HepG2 (cell line): ENCODE data around the gene ANKRD40. TPM values are rescaled to one million over a fixed set of nuclear protein-coding genes. Genes with fewer than 3 reads are reported as not detected.

Source experiments
- CEBPG ChIP-seq: IDR thresholded peaks from 2 replicates; pipeline ENCODE4 v1.6.1; 2016
- ELF4 ChIP-seq: sonication (generic); formaldehyde crosslinking; IDR thresholded peaks from 2 replicates; pipeline ENCODE4 v1.5.0; 2020; ENCODE audit warnings: missing genetic modification reagents, mild to moderate bottlenecking, moderate library complexity, borderline replicate concordance
- HMG20B ChIP-seq: conservative IDR thresholded peaks from 2 replicates; pipeline ENCODE4 v1.6.1; 2016; ENCODE audit warnings: missing genetic modification reagents, missing compliant biosample characterization
- MEIS1 ChIP-seq: sonication (generic); formaldehyde crosslinking; IDR thresholded peaks from 2 replicates; pipeline ENCODE4 v1.9.0; 2021; ENCODE audit warnings: mild to moderate bottlenecking, missing genetic modification reagents, moderate library complexity, borderline replicate concordance
- MXI1 ChIP-seq: IDR thresholded peaks from 3 replicates; pipeline ENCODE4 v1.6.1; 2012; ENCODE audit warnings: low read depth, low read length, inconsistent platforms, borderline replicate concordance
- PHB2 ChIP-seq: fragments of 450-650 bp; IDR thresholded peaks from 2 replicates; pipeline ENCODE4 v1.6.1; 2018; ENCODE audit not compliant: partially characterized antibody
- POLR2G ChIP-seq: fragments of 200-400 bp; formaldehyde crosslinking; IDR thresholded peaks from 2 replicates; pipeline ENCODE4 v1.6.1; 2018; ENCODE audit warnings: mild to moderate bottlenecking, low read depth, low read length, moderate library complexity
- REPIN1 ChIP-seq: sonication (generic); formaldehyde crosslinking; IDR thresholded peaks from 2 replicates; pipeline ENCODE4 v1.8.0; 2022; ENCODE audit warnings: missing genetic modification reagents, low read depth, mild to moderate bottlenecking, borderline replicate concordance
- SMARCC2 ChIP-seq: fragments of 450-650 bp; IDR thresholded peaks from 2 replicates; pipeline ENCODE4 v1.6.1; 2017; ENCODE audit warnings: antibody characterized with exemption, mild to moderate bottlenecking
- TBX2 ChIP-seq: sonication (generic); formaldehyde crosslinking; IDR thresholded peaks from 2 replicates; pipeline ENCODE4 v1.5.0; 2020; ENCODE audit warnings: missing genetic modification reagents, mild to moderate bottlenecking, borderline replicate concordance
- ZEB1 ChIP-seq: IDR thresholded peaks from 2 replicates; pipeline ENCODE4 v1.6.1; 2012; ENCODE audit warnings: mild to moderate bottlenecking, low read depth, inconsistent platforms; ENCODE audit not compliant: insufficient replicate concordance
- ZKSCAN8 ChIP-seq: IDR thresholded peaks from 2 replicates; pipeline ENCODE4 v1.6.1; 2016; ENCODE audit warnings: borderline replicate concordance, missing genetic modification reagents, missing compliant biosample characterization
- ZNF674 ChIP-seq: sonication (generic); formaldehyde crosslinking; IDR thresholded peaks from 2 replicates; pipeline ENCODE4 v1.5.0; 2020; ENCODE audit warnings: low read depth, mild to moderate bottlenecking, missing genetic modification reagents
- polyA plus RNA-seq, 8 experiments: library from polyadenylated mRNA; depleted of rRNA in 3 of 8; stranded (reverse) in 7 of 8; unstranded in 1 of 8; fragments of >200 nt; fragmentation: Illumina TruSeq in 4 of 8; extraction: Trizol in 4 of 8; gene quantifications; 2 replicates each; pipeline versions ENCODE4 v1.2.1 to v1.2.3, GENCODE V29; 2011 to 2016; ENCODE audit warnings: low read depth in 4 of 8, missing spikeins in 1 of 8, mixed read lengths in 1 of 8; ENCODE audit not compliant: insufficient read depth in 1 of 8
- total RNA-seq, 5 experiments: library from RNA; depleted of rRNA; stranded (reverse); fragments of >200 nt; fragmentation: Illumina TruSeq; extraction: Trizol; gene quantifications; 2 replicates each; pipeline ENCODE4 v1.2.3, GENCODE V29; 2016; ENCODE audit warnings: low read depth in 1 of 5
- TF ChIP-seq, protein P1 (sequence below): sonication (generic); formaldehyde crosslinking; IDR thresholded peaks from 2 replicates; pipeline ENCODE4 v1.5.0; 2020; ENCODE audit warnings: missing genetic modification reagents
- TF ChIP-seq, protein P2 (sequence below): sonication (generic); formaldehyde crosslinking; IDR thresholded peaks from 2 replicates; pipeline ENCODE4 v1.4.0; 2020; ENCODE audit warnings: missing genetic modification reagents
- TF ChIP-seq, protein P3 (sequence below): sonication (generic); formaldehyde crosslinking; conservative IDR thresholded peaks from 2 replicates; pipeline ENCODE4 v1.4.0; 2020; ENCODE audit warnings: missing genetic modification reagents

Gene ANKRD40
- total and polyA plus RNA-seq, 2 of the 13 experiments (the other 11 are each of a cell fraction or from before 2014, with no cell fraction given), result 35.0 to 46.4 TPM

DNA sequence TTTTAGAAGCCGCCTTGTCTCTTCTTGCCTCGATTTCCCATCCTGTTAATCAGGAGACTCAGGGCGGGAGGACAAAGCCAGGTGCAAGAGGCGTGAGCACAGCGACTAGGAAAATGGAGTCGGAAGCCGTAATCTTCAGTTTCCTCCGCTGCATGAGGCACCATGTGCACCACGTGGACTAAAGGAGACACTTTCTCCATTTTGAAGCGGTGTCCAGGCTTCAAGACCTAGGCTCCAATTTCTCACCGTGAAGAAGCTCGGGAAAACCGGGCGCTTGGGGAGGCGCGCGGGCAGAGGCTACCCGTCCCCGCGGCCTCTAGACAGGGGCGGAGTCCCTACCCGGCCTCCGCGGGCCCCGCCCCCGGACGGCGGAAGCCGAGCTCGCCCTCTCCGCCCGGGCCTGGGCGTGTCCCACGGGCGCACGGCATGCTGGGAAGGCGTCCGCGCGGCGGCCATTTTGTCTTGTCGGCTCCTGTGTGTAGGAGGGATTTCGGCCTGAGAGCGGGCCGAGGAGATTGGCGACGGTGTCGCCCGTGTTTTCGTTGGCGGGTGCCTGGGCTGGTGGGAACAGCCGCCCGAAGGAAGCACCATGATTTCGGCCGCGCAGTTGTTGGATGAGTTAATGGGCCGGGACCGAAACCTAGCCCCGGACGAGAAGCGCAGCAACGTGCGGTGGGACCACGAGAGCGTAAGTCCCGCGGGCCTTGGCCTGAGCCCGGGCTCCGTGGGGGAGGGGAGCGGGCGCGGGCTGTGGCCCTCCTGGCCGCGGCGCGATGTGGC lies 11.6 kb upstream of the ANKRD40 start, which contains the start of gene LUC7L3 (continued):
- TF ChIP-seq, protein P1, sequence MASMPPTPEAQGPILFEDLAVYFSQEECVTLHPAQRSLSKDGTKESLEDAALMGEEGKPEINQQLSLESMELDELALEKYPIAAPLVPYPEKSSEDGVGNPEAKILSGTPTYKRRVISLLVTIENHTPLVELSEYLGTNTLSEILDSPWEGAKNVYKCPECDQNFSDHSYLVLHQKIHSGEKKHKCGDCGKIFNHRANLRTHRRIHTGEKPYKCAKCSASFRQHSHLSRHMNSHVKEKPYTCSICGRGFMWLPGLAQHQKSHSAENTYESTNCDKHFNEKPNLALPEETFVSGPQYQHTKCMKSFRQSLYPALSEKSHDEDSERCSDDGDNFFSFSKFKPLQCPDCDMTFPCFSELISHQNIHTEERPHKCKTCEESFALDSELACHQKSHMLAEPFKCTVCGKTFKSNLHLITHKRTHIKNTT (CRISPR knock-in tag), result 0 out of 2 replicates have a peak, but pooled peaks have one; percentile 60
- peak; percentile 97 for TF ChIP-seq POLR2G
- no peak for TF ChIP-seq PHB2
- TF ChIP-seq, protein P2, sequence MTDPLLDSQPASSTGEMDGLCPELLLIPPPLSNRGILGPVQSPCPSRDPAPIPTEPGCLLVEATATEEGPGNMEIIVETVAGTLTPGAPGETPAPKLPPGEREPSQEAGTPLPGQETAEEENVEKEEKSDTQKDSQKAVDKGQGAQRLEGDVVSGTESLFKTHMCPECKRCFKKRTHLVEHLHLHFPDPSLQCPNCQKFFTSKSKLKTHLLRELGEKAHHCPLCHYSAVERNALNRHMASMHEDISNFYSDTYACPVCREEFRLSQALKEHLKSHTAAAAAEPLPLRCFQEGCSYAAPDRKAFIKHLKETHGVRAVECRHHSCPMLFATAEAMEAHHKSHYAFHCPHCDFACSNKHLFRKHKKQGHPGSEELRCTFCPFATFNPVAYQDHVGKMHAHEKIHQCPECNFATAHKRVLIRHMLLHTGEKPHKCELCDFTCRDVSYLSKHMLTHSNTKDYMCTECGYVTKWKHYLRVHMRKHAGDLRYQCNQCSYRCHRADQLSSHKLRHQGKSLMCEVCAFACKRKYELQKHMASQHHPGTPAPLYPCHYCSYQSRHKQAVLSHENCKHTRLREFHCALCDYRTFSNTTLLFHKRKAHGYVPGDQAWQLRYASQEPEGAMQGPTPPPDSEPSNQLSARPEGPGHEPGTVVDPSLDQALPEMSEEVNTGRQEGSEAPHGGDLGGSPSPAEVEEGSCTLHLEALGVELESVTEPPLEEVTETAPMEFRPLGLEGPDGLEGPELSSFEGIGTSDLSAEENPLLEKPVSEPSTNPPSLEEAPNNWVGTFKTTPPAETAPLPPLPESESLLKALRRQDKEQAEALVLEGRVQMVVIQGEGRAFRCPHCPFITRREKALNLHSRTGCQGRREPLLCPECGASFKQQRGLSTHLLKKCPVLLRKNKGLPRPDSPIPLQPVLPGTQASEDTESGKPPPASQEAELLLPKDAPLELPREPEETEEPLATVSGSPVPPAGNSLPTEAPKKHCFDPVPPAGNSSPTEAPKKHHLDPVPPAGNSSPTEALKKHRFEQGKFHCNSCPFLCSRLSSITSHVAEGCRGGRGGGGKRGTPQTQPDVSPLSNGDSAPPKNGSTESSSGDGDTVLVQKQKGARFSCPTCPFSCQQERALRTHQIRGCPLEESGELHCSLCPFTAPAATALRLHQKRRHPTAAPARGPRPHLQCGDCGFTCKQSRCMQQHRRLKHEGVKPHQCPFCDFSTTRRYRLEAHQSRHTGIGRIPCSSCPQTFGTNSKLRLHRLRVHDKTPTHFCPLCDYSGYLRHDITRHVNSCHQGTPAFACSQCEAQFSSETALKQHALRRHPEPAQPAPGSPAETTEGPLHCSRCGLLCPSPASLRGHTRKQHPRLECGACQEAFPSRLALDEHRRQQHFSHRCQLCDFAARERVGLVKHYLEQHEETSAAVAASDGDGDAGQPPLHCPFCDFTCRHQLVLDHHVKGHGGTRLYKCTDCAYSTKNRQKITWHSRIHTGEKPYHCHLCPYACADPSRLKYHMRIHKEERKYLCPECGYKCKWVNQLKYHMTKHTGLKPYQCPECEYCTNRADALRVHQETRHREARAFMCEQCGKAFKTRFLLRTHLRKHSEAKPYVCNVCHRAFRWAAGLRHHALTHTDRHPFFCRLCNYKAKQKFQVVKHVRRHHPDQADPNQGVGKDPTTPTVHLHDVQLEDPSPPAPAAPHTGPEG (CRISPR knock-in tag), result peak; percentile 94
- peak; percentile 81; the same call in 1 of the 3 replicates for TF ChIP-seq MXI1
- TF ChIP-seq ZEB1, result no peak
- no peak for TF ChIP-seq CEBPG (CRISPR knock-in tag)
- peak; percentile 95 for TF ChIP-seq ELF4 (CRISPR knock-in tag)
- TF ChIP-seq HMG20B (CRISPR knock-in tag), result peak; percentile 52; the same call in 1 of the 2 replicates
- peak; percentile 83; the same call in 1 of the 2 replicates for TF ChIP-seq ZKSCAN8 (CRISPR knock-in tag)
- TF ChIP-seq TBX2, result peak; percentile 92
- peak; percentile 31; the same call in 1 of the 2 replicates for TF ChIP-seq MEIS1 (CRISPR knock-in tag)
- TF ChIP-seq ZNF674, result peak; percentile 94
- peak; percentile 87 for TF ChIP-seq REPIN1 (CRISPR knock-in tag)
- TF ChIP-seq SMARCC2, result no peak
- TF ChIP-seq, protein P3, sequence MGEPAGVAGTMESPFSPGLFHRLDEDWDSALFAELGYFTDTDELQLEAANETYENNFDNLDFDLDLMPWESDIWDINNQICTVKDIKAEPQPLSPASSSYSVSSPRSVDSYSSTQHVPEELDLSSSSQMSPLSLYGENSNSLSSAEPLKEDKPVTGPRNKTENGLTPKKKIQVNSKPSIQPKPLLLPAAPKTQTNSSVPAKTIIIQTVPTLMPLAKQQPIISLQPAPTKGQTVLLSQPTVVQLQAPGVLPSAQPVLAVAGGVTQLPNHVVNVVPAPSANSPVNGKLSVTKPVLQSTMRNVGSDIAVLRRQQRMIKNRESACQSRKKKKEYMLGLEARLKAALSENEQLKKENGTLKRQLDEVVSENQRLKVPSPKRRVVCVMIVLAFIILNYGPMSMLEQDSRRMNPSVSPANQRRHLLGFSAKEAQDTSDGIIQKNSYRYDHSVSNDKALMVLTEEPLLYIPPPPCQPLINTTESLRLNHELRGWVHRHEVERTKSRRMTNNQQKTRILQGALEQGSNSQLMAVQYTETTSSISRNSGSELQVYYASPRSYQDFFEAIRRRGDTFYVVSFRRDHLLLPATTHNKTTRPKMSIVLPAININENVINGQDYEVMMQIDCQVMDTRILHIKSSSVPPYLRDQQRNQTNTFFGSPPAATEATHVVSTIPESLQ (CRISPR knock-in tag), result no peak
